ENCODE results near the gene CYP4F22.

- TF ChIP-seq EZH2 (IDR thresholded peaks at IDR 0.05; ENCODE audit: insufficient read depth, poor library complexity, severe bottlenecking) = no peak
- TF ChIP-seq EZH2phosphoT487 (IDR thresholded peaks at IDR 0.05; ENCODE audit: insufficient read depth, low read depth) = no peak
Observed at GRCh38 chr19:15519433-15519976, 11.2 kb downstream of the CYP4F22 start.

Measured in GM23248 (cell line).